Endothelial cell of umbilical vein (primary cell): ENCODE results near the gene RGS10. TPM values are rescaled to one million over a fixed set of nuclear protein-coding genes. Genes with fewer than 3 reads are reported as not detected.

Source experiments
- BruUV-seq: library from RNA; stranded (reverse); fragments of 400-500 nt; replicated peaks from 2 replicates; lab custom pipeline; 2021; lab: Mats Ljungman, UMichigan
- CTCF ChIA-PET: fragments of 300-600, 350-600 bp; sonication (Branson Sonifier 250); formaldehyde crosslinking; loops from one replicate; lab custom pipeline; 2021; ENCODE audit warnings: antibody characterized with exemption, inconsistent platforms; lab: Charles Lee
- POLR2A ChIA-PET: fragments of 300-600, 350-600 bp; sonication (Branson Sonifier 250); formaldehyde crosslinking; loops from one replicate; lab custom pipeline; 2021; ENCODE audit warnings: antibody characterized with exemption, inconsistent platforms; lab: Charles Lee
- DNase-seq: peaks from one replicate; pipeline ENCODE4 v3.0.0-alpha.2; 2011; ENCODE audit warnings: low read depth, low spot score
- FAIRE-seq: peaks from 2 replicates; lab custom pipeline; 2011; peaks lifted over from hg19 to GRCh38; lab: Jason Lieb, UNC
- H2AFZ ChIP-seq: 2 replicates; pipeline ENCODE4 v1.6.0; 2012; ENCODE audit warnings: low read depth, low read length, control low read depth, inconsistent platforms
- H3K27ac ChIP-seq: 2 replicates; pipeline ENCODE4 v1.5.1; 2011; ENCODE audit warnings: low read depth, mild to moderate bottlenecking, control low read depth, low read length, moderate library complexity; ENCODE audit not compliant: insufficient read depth
- H3K27me3 ChIP-seq, 2 experiments: 2 replicates each; pipeline versions ENCODE4 v1.6.0 to v1.6.1; 2011; ENCODE audit warnings: low read length in 2 of 2, mixed read lengths in 1 of 2; ENCODE audit not compliant: control insufficient read depth in 2 of 2, insufficient read depth in 2 of 2
- H3K36me3 ChIP-seq, 2 experiments: 2 replicates in 1 of 2; 3 replicates in 1 of 2; pipeline ENCODE4 v1.5.1; 2011; ENCODE audit warnings: low read length in 2 of 2, mild to moderate bottlenecking in 1 of 2, moderate library complexity in 1 of 2; ENCODE audit not compliant: control insufficient read depth in 2 of 2, insufficient read depth in 2 of 2; ENCODE audit errors: extremely low read depth in 1 of 2
- H3K4me1 ChIP-seq: 3 replicates; pipeline ENCODE4 v1.5.1; 2011; ENCODE audit warnings: mild to moderate bottlenecking, low read length; ENCODE audit not compliant: control insufficient read depth, insufficient read depth; ENCODE audit errors: extremely low read depth
- H3K4me2 ChIP-seq: 2 replicates; pipeline ENCODE4 v1.6.1; 2011; ENCODE audit warnings: low read length, control low read depth, mixed read lengths; ENCODE audit not compliant: insufficient read depth
- H3K4me3 ChIP-seq, 3 experiments: fragments of 200-600 bp in 1 of 3; sonication (generic), shearing (Covaris generic) in 1 of 3; replicated peaks in 1 of 3; 2 replicates each; pipeline ENCODE4 v1.5.1; 2011 to 2016; ENCODE audit warnings: control low read depth in 3 of 3, low read length in 3 of 3, mild to moderate bottlenecking in 2 of 3, inconsistent platforms in 1 of 3, low read depth in 1 of 3, moderate library complexity in 1 of 3; ENCODE audit not compliant: insufficient read depth in 1 of 3
- H3K79me2 ChIP-seq: 2 replicates; pipeline ENCODE4 v1.6.0; 2012; ENCODE audit warnings: low read length, inconsistent platforms; ENCODE audit not compliant: control insufficient read depth, insufficient read depth
- H3K9ac ChIP-seq: replicated peaks from 2 replicates; pipeline ENCODE3; 2011; ENCODE audit warnings: low read length, control low read depth; ENCODE audit not compliant: insufficient read depth; ENCODE audit errors: extremely low read depth
- H3K9me1 ChIP-seq: replicated peaks from 3 replicates; pipeline ENCODE4 v1.6.0; 2011; ENCODE audit warnings: mild to moderate bottlenecking, low read length; ENCODE audit not compliant: control insufficient read depth, insufficient read depth; ENCODE audit errors: extremely low read depth
- H3K9me3 ChIP-seq: replicated peaks from 2 replicates; pipeline ENCODE4 v1.5.1; 2012; ENCODE audit warnings: low read length, inconsistent platforms; ENCODE audit not compliant: control insufficient read depth, insufficient read depth
- H4K20me1 ChIP-seq: replicated peaks from 2 replicates; pipeline ENCODE3; 2011; ENCODE audit warnings: mild to moderate bottlenecking, low read length; ENCODE audit not compliant: control insufficient read depth, insufficient read depth; ENCODE audit errors: extremely low read depth
- EZH2 ChIP-seq: IDR thresholded peaks from 2 replicates; pipeline ENCODE4 v1.6.1; 2012; ENCODE audit warnings: borderline replicate concordance, low read depth, mild to moderate bottlenecking, moderate library complexity, low read length, inconsistent platforms; ENCODE audit not compliant: severe bottlenecking
- FOS ChIP-seq: IDR thresholded peaks from 2 replicates; pipeline ENCODE4 v1.6.1; 2011; ENCODE audit warnings: mild to moderate bottlenecking, low read length, moderate library complexity, borderline replicate concordance; ENCODE audit not compliant: insufficient read depth
- GATA2 ChIP-seq: IDR thresholded peaks from 2 replicates; pipeline ENCODE4 v1.7.0; 2011; ENCODE audit warnings: low read depth, mild to moderate bottlenecking, moderate library complexity, mixed read lengths, low read length; ENCODE audit not compliant: insufficient read length, insufficient read depth
- JUN ChIP-seq: IDR thresholded peaks from 2 replicates; pipeline ENCODE4 v1.6.1; 2011; ENCODE audit warnings: borderline replicate concordance, low read depth; ENCODE audit not compliant: insufficient read length, insufficient read depth
- MYC ChIP-seq: IDR thresholded peaks from one replicate; pipeline ENCODE4 v1.6.1; 2011; ENCODE audit warnings: mild to moderate bottlenecking, low read depth, low read length
- POLR2A ChIP-seq: IDR thresholded peaks from 2 replicates; pipeline ENCODE4 v1.6.1; 2012; ENCODE audit warnings: low read depth, mild to moderate bottlenecking, control low read depth, low read length
- POLR2AphosphoS5 ChIP-seq: IDR thresholded peaks from 2 replicates; pipeline ENCODE4 v1.6.1; 2012; ENCODE audit warnings: low read depth, mild to moderate bottlenecking, control low read depth, low read length, moderate library complexity; ENCODE audit not compliant: insufficient read depth
- dilution Hi-C: fragments of 300-500 bp; cut with MboI; formaldehyde crosslinking; loops from one replicate; pipeline ENCODE4 v1.15.0; 2019; ENCODE audit warnings: low sequenced_read_pairs; ENCODE audit not compliant: extremely low pct_ligation_motif_present
- intact Hi-C: fragments of 100-400 bp; cut with micrococcal nuclease; formaldehyde crosslinking; loops from one replicate; pipeline ENCODE4 v1.10.0; 2022
- polyA plus RNA-seq, 4 experiments: library from polyadenylated mRNA; depleted of rRNA in 3 of 4; stranded (reverse) in 3 of 4; unstranded in 1 of 4; fragments of >200 nt; gene quantifications; 2 replicates each; pipeline versions ENCODE4 v1.2.1 to v1.2.3, GENCODE V29; 2011 to 2012; ENCODE audit warnings: missing spikeins in 1 of 4
- total RNA-seq: library from RNA; stranded (reverse); gene quantifications from 2 replicates; pipeline ENCODE4 v1.2.3, GENCODE V29; 2021
- TF ChIP-seq, protein P1 (sequence below), 2 donors: IDR thresholded peaks; 1 replicate in 1 of 2; 2 replicates in 1 of 2; pipeline ENCODE4 v1.5.1; 2011; ENCODE audit warnings: low read length in 2 of 2, mild to moderate bottlenecking in 2 of 2, moderate library complexity in 2 of 2, control low read depth in 1 of 2, inconsistent platforms in 1 of 2, low read depth in 1 of 2; ENCODE audit not compliant: insufficient read depth in 1 of 2; ENCODE audit errors: extremely low read depth in 1 of 2
- TF ChIP-seq, protein P2 (sequence below): IDR thresholded peaks from 2 replicates; pipeline ENCODE4 v1.6.1; 2011; ENCODE audit not compliant: insufficient read depth, insufficient read length

Gene RGS10
- total and polyA plus RNA-seq, 2 donors (not counting 3 experiments of a cell fraction or from before 2014, with no cell fraction given), result 7.8 to 22.4 TPM

DNA sequence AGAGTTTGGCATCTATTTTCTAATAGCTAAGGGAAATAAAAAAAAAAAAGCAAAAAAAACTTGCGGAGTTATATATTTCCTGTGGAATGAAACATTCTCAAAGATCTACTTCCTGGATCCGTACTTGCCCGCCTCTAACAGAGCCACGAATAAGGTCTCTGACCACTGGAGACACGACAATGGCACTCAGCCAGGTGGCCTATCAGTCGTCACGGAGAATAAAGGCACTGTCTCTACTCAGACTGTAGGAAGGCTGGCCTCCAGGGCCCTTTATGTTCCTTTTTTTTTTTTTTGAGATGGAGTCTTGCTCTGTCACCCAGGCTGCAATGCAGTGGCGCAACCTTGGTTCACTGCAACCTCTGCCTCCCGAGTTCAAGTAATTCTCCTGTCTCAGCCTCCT, 58.7 kb downstream of the RGS10 start:
- Histone ChIP-seq H3K4me3 (no peak overlapping the region), H3K9me1 (no peaks in the 10 kb centered on the region), H4K20me1 (no peaks in the 10 kb centered on the region), H2AFZ (peak overlapping the region; percentile 46), H3K4me2 (no peak overlapping the region), H3K79me2 (no peaks in the 10 kb centered on the region), H3K4me1 (no peaks in the 10 kb centered on the region), H3K9ac (no peak overlapping the region), H3K36me3 (no peaks in the 10 kb centered on the region), H3K27me3 (peaks cover 4 to 11% of the 10 kb centered on the region in 2 experiments), H3K27ac (no peak overlapping the region), H3K9me3 (no peaks in the 10 kb centered on the region)
- ChIA-PET POLR2A (interaction anchor here (0.6 to 0.7 kb wide), 2 partner anchors 213 to 333 kb away, joined by 3 read pairs; no protein-coding TSS in a partner anchor), CTCF (interaction anchor here (1.0 kb wide), 1 partner anchor 39 kb away, joined by 3 read pairs; no protein-coding TSS in a partner anchor)
- dilution Hi-C loops, result no loop called here
- peak; percentile 26 for DNase-seq
- TF ChIP-seq, protein P1, sequence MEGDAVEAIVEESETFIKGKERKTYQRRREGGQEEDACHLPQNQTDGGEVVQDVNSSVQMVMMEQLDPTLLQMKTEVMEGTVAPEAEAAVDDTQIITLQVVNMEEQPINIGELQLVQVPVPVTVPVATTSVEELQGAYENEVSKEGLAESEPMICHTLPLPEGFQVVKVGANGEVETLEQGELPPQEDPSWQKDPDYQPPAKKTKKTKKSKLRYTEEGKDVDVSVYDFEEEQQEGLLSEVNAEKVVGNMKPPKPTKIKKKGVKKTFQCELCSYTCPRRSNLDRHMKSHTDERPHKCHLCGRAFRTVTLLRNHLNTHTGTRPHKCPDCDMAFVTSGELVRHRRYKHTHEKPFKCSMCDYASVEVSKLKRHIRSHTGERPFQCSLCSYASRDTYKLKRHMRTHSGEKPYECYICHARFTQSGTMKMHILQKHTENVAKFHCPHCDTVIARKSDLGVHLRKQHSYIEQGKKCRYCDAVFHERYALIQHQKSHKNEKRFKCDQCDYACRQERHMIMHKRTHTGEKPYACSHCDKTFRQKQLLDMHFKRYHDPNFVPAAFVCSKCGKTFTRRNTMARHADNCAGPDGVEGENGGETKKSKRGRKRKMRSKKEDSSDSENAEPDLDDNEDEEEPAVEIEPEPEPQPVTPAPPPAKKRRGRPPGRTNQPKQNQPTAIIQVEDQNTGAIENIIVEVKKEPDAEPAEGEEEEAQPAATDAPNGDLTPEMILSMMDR (IDR thresholded peaks at IDR 0.05; ENCODE audit: extremely low read depth in 1 of 2, insufficient read depth in 1 of 2, low read depth in 1 of 2, low read length in 2 of 2), result no peak
- BruUV-seq, result no TSS peak
- intact Hi-C loops, result no loop called here
- FAIRE-seq, result peak; percentile 24

DNA sequence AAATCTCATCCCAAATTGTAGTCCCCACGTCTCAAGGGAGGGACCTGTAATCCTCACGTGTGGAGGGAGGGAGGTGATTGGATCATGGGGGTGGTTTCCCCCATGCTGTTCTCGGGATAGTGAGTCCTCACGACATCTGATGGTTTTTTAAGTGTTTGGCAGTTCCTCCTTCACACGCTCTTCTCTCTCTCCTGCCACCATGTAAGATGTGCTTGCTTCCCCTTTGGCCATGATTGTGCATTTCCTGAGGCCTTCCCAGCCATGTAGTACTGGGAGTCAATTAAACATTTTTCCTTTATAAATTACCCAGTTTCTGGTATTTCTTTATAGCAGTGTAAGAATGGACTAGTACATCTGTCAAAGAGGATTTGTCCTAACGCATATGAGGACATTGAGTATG, 59.5 kb downstream of the RGS10 start:
- H3K9me3 ChIP-seq, result no peaks in the 10 kb centered on the region
- H3K27me3 ChIP-seq, result peaks cover 13 to 19% of the 10 kb centered on the region in 2 experiments
- CTCF ChIA-PET, result interaction anchor here (1.0 kb wide), 1 partner anchor 38 kb away, joined by 3 read pairs; no protein-coding TSS in a partner anchor
- H3K9me1 ChIP-seq, result no peaks in the 10 kb centered on the region
- intact Hi-C loops, result no loop called here
- TF ChIP-seq MYC (no peak), JUN (no peak), GATA2 (no peak), EZH2 (no peak), POLR2AphosphoS5 (no peak), POLR2A (no peak), FOS (no peak)
- TF ChIP-seq, protein P1 (IDR thresholded peaks at IDR 0.05; ENCODE audit: extremely low read depth in 1 of 2, insufficient read depth in 1 of 2, low read depth in 1 of 2, low read length in 2 of 2), result no peak
- TF ChIP-seq, protein P2, sequence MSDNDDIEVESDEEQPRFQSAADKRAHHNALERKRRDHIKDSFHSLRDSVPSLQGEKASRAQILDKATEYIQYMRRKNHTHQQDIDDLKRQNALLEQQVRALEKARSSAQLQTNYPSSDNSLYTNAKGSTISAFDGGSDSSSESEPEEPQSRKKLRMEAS, result no peak
- H3K4me2 ChIP-seq, result no peak overlapping the region
- H3K27ac ChIP-seq, result no peak overlapping the region
- DNase-seq (no peak), FAIRE-seq (no peak)
- BruUV-seq, result no TSS peak
- H3K79me2 ChIP-seq, result no peaks in the 10 kb centered on the region
- POLR2A ChIA-PET, result interaction anchor here (0.6 kb wide), 1 partner anchor 212 kb away, joined by 3 read pairs; no protein-coding TSS in a partner anchor
- H2AFZ ChIP-seq, result no peak overlapping the region
- no peaks in the 10 kb centered on the region for H3K4me1 ChIP-seq
- dilution Hi-C loops, result no loop called here
- no peak overlapping the region for H3K9ac ChIP-seq
- no peaks in the 10 kb centered on the region for H3K36me3 ChIP-seq
- no peak overlapping the region for H3K4me3 ChIP-seq
- no peaks in the 10 kb centered on the region for H4K20me1 ChIP-seq
